HCT116 (cell line): ENCODE results near the gene PDE4B. TPM values are rescaled to one million over a fixed set of nuclear protein-coding genes. Genes with fewer than 3 reads are reported as not detected.

Source experiments
- ATAC-seq: fragments of 200-7000 bp; cut with Tn5 transposase; 2 replicates; pipeline ENCODE4 v1.9.1; 2020; ENCODE audit warnings: mild to moderate bottlenecking, moderate library complexity
- BruUV-seq: library from RNA; stranded (reverse); fragments of 400-500 nt; replicated peaks from 2 replicates; lab custom pipeline; 2021; lab: Mats Ljungman, UMichigan
- CTCF ChIA-PET: fragments of 300-600 bp; sonication (Branson Sonifier 250); formaldehyde crosslinking; loops from one replicate; lab custom pipeline; 2021; ENCODE audit warnings: antibody characterized with exemption; lab: Charles Lee
- POLR2A ChIA-PET: fragments of 300-600, 350-600 bp; sonication (Branson Sonifier 250); formaldehyde crosslinking; loops from one replicate; lab custom pipeline; 2021; ENCODE audit warnings: antibody characterized with exemption; lab: Charles Lee
- RAD21 ChIA-PET, 2 experiments: fragments of 300-600 bp; sonication (Branson Sonifier 250); formaldehyde crosslinking; loops; one replicate each; lab custom pipeline; 2023; ENCODE audit warnings: low total read pairs in 2 of 2; ENCODE audit not compliant: uncharacterized antibody in 2 of 2, unreplicated experiment in 2 of 2, low non-redundant PET in 1 of 2; lab: Charles Lee
- DNase-seq: peaks from one replicate; pipeline ENCODE4 v3.0.0-alpha.2; 2010; ENCODE audit warnings: low read depth, low spot score
- H2AFZ ChIP-seq: fragments of 200-600 bp; shearing (Covaris generic), sonication (generic); 2 replicates; pipeline ENCODE4 v1.6.1; 2017; ENCODE audit warnings: low read depth, mixed run types, mixed read lengths, antibody characterized with exemption, low read length; ENCODE audit not compliant: poor library complexity, severe bottlenecking
- H3K27ac ChIP-seq: 2 replicates; pipeline ENCODE4 v1.5.1; 2012; ENCODE audit warnings: low read depth, low read length
- H3K27me3 ChIP-seq: fragments of 200-600 bp; sonication (generic); 2 replicates; pipeline ENCODE4 v1.6.1; 2016; ENCODE audit warnings: mixed run types, low read length, mixed read lengths; ENCODE audit not compliant: insufficient read depth
- H3K36me3 ChIP-seq, 2 experiments: fragments of 200-500 bp in 1 of 2; fragments of 200-600 bp in 1 of 2; sonication (Bioruptor generic) in 1 of 2; sonication (generic) in 1 of 2; 2 replicates each; pipeline versions ENCODE4 v1.5.1 to v1.6.1; 2014 to 2016; ENCODE audit warnings: low read length in 2 of 2, inconsistent platforms in 1 of 2, mixed read lengths in 1 of 2, mixed run types in 1 of 2; ENCODE audit not compliant: insufficient read depth in 2 of 2, control insufficient read depth in 1 of 2
- H3K4me1 ChIP-seq, 2 experiments: fragments of 200-600 bp in 1 of 2; sonication (generic) in 1 of 2; 2 replicates each; pipeline versions ENCODE4 v1.5.1 to v1.6.1; 2012 to 2017; ENCODE audit warnings: low read length in 2 of 2, inconsistent platforms in 1 of 2, mild to moderate bottlenecking in 1 of 2, mixed read lengths in 1 of 2, mixed run types in 1 of 2, moderate library complexity in 1 of 2; ENCODE audit not compliant: insufficient read depth in 2 of 2, control insufficient read depth in 1 of 2
- H3K4me2 ChIP-seq: fragments of 200-600 bp; sonication (generic); 2 replicates; pipeline ENCODE4 v1.6.1; 2017; ENCODE audit warnings: mixed run types, low read length, mixed read lengths
- H3K4me3 ChIP-seq, 2 experiments: fragments of 200-600 bp in 1 of 2; sonication (generic) in 1 of 2; replicated peaks in 1 of 2; 2 replicates each; pipeline ENCODE4 v1.5.1; 2011 to 2016; ENCODE audit warnings: low read length in 2 of 2, control low read depth in 1 of 2, low read depth in 1 of 2, mild to moderate bottlenecking in 1 of 2, mixed read lengths in 1 of 2, mixed run types in 1 of 2
- H3K79me2 ChIP-seq: fragments of 200-600 bp; sonication (generic); 2 replicates; pipeline ENCODE4 v1.6.1; 2017; ENCODE audit warnings: mild to moderate bottlenecking, mixed run types, low read length, moderate library complexity, mixed read lengths; ENCODE audit not compliant: insufficient read depth
- H3K9ac ChIP-seq: fragments of 200-600 bp; sonication (generic); 2 replicates; pipeline ENCODE4 v1.6.1; 2016; ENCODE audit warnings: low read length, mixed read lengths
- H3K9me2 ChIP-seq: fragments of 200-600 bp; sonication (generic), shearing (Covaris generic); 2 replicates; pipeline ENCODE4 v1.6.1; 2017; ENCODE audit warnings: mixed run types, mild to moderate bottlenecking, moderate library complexity; ENCODE audit not compliant: insufficient read depth
- H3K9me3 ChIP-seq, 2 experiments: fragments of 200-500 bp in 1 of 2; fragments of 200-600 bp in 1 of 2; sonication (Bioruptor generic) in 1 of 2; sonication (generic) in 1 of 2; 2 replicates each; pipeline ENCODE4 v1.6.1; 2014 to 2017; ENCODE audit warnings: low read length in 2 of 2, mixed read lengths in 2 of 2, inconsistent platforms in 1 of 2, low read depth in 1 of 2, mild to moderate bottlenecking in 1 of 2, mixed run types in 1 of 2, moderate library complexity in 1 of 2; ENCODE audit not compliant: control insufficient read depth in 1 of 2, insufficient read depth in 1 of 2
- H4K20me1 ChIP-seq: fragments of 200-600 bp; sonication (generic), shearing (Covaris generic); 2 replicates; pipeline ENCODE4 v1.6.1; 2017; ENCODE audit warnings: mixed run types, mild to moderate bottlenecking, moderate library complexity; ENCODE audit not compliant: insufficient read depth
- CBX3 ChIP-seq: IDR thresholded peaks from 2 replicates; pipeline ENCODE4 v1.6.1; 2012; ENCODE audit warnings: low read depth
- CTCF ChIP-seq, 3 experiments: fragments of 200-600 bp in 1 of 3; sonication (generic) in 1 of 3; IDR thresholded peaks in 2 of 3; conservative IDR thresholded peaks in 1 of 3; 2 replicates each; pipeline ENCODE4 v1.5.1; 2012 to 2017; ENCODE audit warnings: low read depth in 2 of 3, low read length in 2 of 3, antibody characterized with exemption in 1 of 3, borderline replicate concordance in 1 of 3, control low read depth in 1 of 3, mild to moderate bottlenecking in 1 of 3, mixed read lengths in 1 of 3, mixed run types in 1 of 3, moderate library complexity in 1 of 3; ENCODE audit not compliant: insufficient read depth in 1 of 3
- EGR1 ChIP-seq: IDR thresholded peaks from 2 replicates; pipeline ENCODE4 v1.6.1; 2012; ENCODE audit warnings: low read depth
- ELF1 ChIP-seq: IDR thresholded peaks from 2 replicates; pipeline ENCODE4 v1.6.1; 2012; ENCODE audit warnings: low read depth, borderline replicate concordance
- FOSL1 ChIP-seq: IDR thresholded peaks from 2 replicates; pipeline ENCODE4 v1.6.1; 2012; ENCODE audit warnings: low read depth
- POLR2AphosphoS5 ChIP-seq: IDR thresholded peaks from 2 replicates; pipeline ENCODE4 v1.6.1; 2011; ENCODE audit warnings: mild to moderate bottlenecking, low read depth, low read length, moderate library complexity
- RAD21 ChIP-seq: IDR thresholded peaks from 2 replicates; pipeline ENCODE4 v1.6.1; 2012; ENCODE audit warnings: low read depth, mild to moderate bottlenecking
- REST ChIP-seq: IDR thresholded peaks from 2 replicates; pipeline ENCODE4 v1.6.1; 2012; ENCODE audit warnings: low read depth
- SIN3A ChIP-seq: IDR thresholded peaks from 2 replicates; pipeline ENCODE4 v1.6.1; 2012; ENCODE audit warnings: low read depth
- TCF7L2 ChIP-seq: IDR thresholded peaks from 2 replicates; pipeline ENCODE4 v1.7.0; 2011; ENCODE audit warnings: borderline replicate concordance, inconsistent platforms; ENCODE audit not compliant: insufficient read depth, insufficient read length; ENCODE audit errors: extremely low read depth
- ZBTB33 ChIP-seq: IDR thresholded peaks from 2 replicates; pipeline ENCODE4 v1.6.1; 2011; ENCODE audit warnings: mild to moderate bottlenecking, low read length, moderate library complexity; ENCODE audit not compliant: insufficient replicate concordance; ENCODE audit errors: extremely low read depth
- ZFX ChIP-seq: fragments of 450-650 bp; IDR thresholded peaks from 2 replicates; pipeline ENCODE4 v1.6.1; 2017
- ZNF274 ChIP-seq: fragments of 200-500 bp; sonication (Bioruptor generic); IDR thresholded peaks from 2 replicates; pipeline ENCODE4 v1.6.1; 2014; ENCODE audit warnings: mild to moderate bottlenecking, low read depth, low read length, inconsistent platforms
- intact Hi-C: fragments of 100-400 bp; cut with micrococcal nuclease; formaldehyde crosslinking; loops from 2 replicates; pipeline ENCODE4 v1.10.0; 2022
- total RNA-seq: library from RNA; stranded (reverse); gene quantifications from one replicate; pipeline ENCODE4 v1.2.1, GENCODE V29; 2021; ENCODE audit not compliant: unreplicated experiment

The PDE4B gene
- total RNA-seq, 1 experiment from 2014 or later: 76.9 TPM

GRCh38 chr1:66400660-66401059 lies 608.0 kb downstream of the PDE4B start:
- no peak for DNase-seq
- Histone ChIP-seq H3K27ac (no peak overlapping the region), H3K36me3 (no peaks in the 10 kb centered on the region), H3K9ac (no peak overlapping the region), H4K20me1 (no peaks in the 10 kb centered on the region), H3K4me3 (no peak overlapping the region), H2AFZ (no peak overlapping the region), H3K4me2 (no peak overlapping the region), H3K9me3 (no peaks in the 10 kb centered on the region), H3K4me1 (no peaks in the 10 kb centered on the region), H3K9me2 (no peaks in the 10 kb centered on the region), H3K79me2 (no peaks in the 10 kb centered on the region), H3K27me3 (no peaks in the 10 kb centered on the region)
- intact Hi-C loops: no loop called here
- ATAC-seq: no peak
- CTCF ChIA-PET: no interaction called here
- POLR2A ChIA-PET: no interaction called here
- RAD21 ChIA-PET: no interaction called here
- BruUV-seq: no TSS peak
- no peak for TF ChIP-seq RAD21
- no peak for TF ChIP-seq SIN3A

- ATAC-seq (no peak), DNase-seq (no peak)
- POLR2A ChIA-PET: no interaction called here
- BruUV-seq: no TSS peak
- H3K4me2 ChIP-seq: no peak overlapping the region
- CTCF ChIA-PET: no interaction called here
- no peaks in the 10 kb centered on the region for H3K27me3 ChIP-seq
- no peaks in the 10 kb centered on the region for H3K9me2 ChIP-seq
- RAD21 ChIA-PET: no interaction called here
- H4K20me1 ChIP-seq: no peaks in the 10 kb centered on the region
- H3K9me3 ChIP-seq: no peaks in the 10 kb centered on the region
- no peak overlapping the region for H3K9ac ChIP-seq
- no peaks in the 10 kb centered on the region for H3K36me3 ChIP-seq
- H3K27ac ChIP-seq: no peak overlapping the region
- H3K4me1 ChIP-seq: no peaks in the 10 kb centered on the region
- H3K79me2 ChIP-seq: no peaks in the 10 kb centered on the region
- intact Hi-C loops: no loop called here
- H3K4me3 ChIP-seq: no peak overlapping the region
- no peak overlapping the region for H2AFZ ChIP-seq
- TF ChIP-seq EGR1 (no peak), ZNF274 (no peak), POLR2AphosphoS5 (no peak), FOSL1 (no peak), SIN3A (no peak), REST (no peak), TCF7L2 (no peak), ZBTB33 (no peak), CBX3 (no peak), CTCF (IDR thresholded peaks at IDR 0.05 in 2 of 3, conservative IDR thresholded peaks at IDR 0.05 in 1 of 3; ENCODE audit: borderline replicate concordance in 1 of 3, insufficient read depth in 1 of 3, low read depth in 2 of 3, low read length in 2 of 3) (no peak), ELF1 (no peak), ZFX (no peak)
Observed at GRCh38 chr1:66401244-66401643, 608.5 kb downstream of the PDE4B start.
